ENCODE data around the gene CHID1.
A peak's percentile ranks its signal among the peaks of the same experiment; 100 is the strongest.

CHID1 gene

GRCh38 chr11:831961-832528, 78.6 kb downstream of the CHID1 start:
- no peak for DNase-seq

- no peak for DNase-seq
These were observed 79.3 kb downstream of the CHID1 start for GRCh38 chr11:831118-831864.

- peak; percentile 57 for DNase-seq
These were observed 80.1 kb downstream of the CHID1 start for GRCh38 chr11:830295-831117.

GRCh38 chr11:829847-830294, 80.7 kb downstream of the CHID1 start:
- no peak for DNase-seq

- DNase-seq, result peak; percentile 31
These were observed 81.3 kb downstream of the CHID1 start for GRCh38 chr11:829176-829846.

- no peak for DNase-seq
These were observed 82.0 kb downstream of the CHID1 start for GRCh38 chr11:828506-829175.

GRCh38 chr11:827897-828192, 82.8 kb downstream of the CHID1 start, which contains the start of gene CRACR2B:
Gene CRACR2B, plus strand, starts transcription at chr11:827919. Its CDS starts 689 bp downstream, at chr11:828608.
- no peak for DNase-seq

GRCh38 chr11:827146-827896, 83.3 kb downstream of the CHID1 start:
- DNase-seq, result no peak

GRCh38 chr11:826836-827145, 83.8 kb downstream of the CHID1 start:
- DNase-seq, result no peak

- DNase-seq, result no peak
These were observed 84.4 kb downstream of the CHID1 start for GRCh38 chr11:826227-826621.

- DNase-seq, result no peak
These were observed 85.0 kb downstream of the CHID1 start for GRCh38 chr11:825366-826226.

- DNase-seq, result no peak
These were observed 85.7 kb downstream of the CHID1 start for GRCh38 chr11:824942-825341.

GRCh38 chr11:824292-824880, 86.2 kb downstream of the CHID1 start:
- no peak for DNase-seq

GRCh38 chr11:823441-824291, 86.9 kb downstream of the CHID1 start:
- no peak for DNase-seq

GRCh38 chr11:821512-822371, 88.9 kb downstream of the CHID1 start:
- DNase-seq, result no peak

- DNase-seq, result peak; percentile 47
These were observed 89.7 kb downstream of the CHID1 start for GRCh38 chr11:820655-821511.

- no peak for DNase-seq
These were observed 90.5 kb downstream of the CHID1 start for GRCh38 chr11:819943-820649.

Measured in kidney glomerular epithelial cell (primary cell).